Myocyte (in vitro differentiated cells): ENCODE measurements around the gene OTOP3. TPM values are rescaled to one million over a fixed set of nuclear protein-coding genes. Genes with fewer than 3 reads are reported as not detected.
"Not testable (repeated sequence)": the region's sequence is repeated elsewhere in the genome, so short reads cannot be mapped to it uniquely, and the experiment has no call there.

Source experiments
- DNase-seq: peaks from one replicate; pipeline ENCODE4 v3.0.0-alpha.2; 2012; ENCODE audit warnings: low read depth
- total RNA-seq: library from RNA; depleted of rRNA; stranded (reverse); fragments of >200 nt; gene quantifications from 2 replicates; pipeline ENCODE4 v1.2.3, GENCODE V29; 2014

OTOP3 gene
- total RNA-seq, 1 donor from 2014 or later = not detected

DNA sequence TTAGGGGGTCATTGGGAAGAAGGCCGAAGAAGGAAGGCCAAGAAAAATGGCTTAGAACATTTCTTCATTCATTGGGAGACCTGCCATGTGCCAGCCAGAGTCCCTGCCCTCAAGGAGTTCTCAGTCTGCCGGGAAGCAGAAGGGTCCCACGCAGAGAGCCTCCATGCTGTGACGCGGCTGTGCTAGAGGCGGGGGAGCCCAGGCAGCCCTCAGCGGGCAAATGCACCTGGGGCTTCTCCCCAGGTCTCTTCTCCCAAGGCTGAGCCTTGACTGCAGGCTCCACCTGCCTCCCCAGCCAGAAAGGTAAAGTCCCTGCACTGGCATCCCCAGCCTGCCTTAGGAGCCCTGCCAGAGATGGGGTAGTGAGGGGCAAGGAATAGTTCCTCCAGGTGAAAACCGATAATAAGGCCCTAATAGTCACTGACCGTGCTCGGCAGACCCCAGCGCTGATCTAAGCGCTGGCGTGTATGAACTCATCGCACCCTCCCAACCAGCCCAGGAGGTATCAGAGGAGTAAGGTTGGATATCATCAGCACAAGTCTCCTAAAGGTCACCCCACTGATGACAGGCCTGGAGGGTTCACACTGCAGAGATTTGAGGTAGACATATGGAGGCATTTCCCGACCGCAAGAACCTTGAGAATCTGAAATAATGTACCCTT is 45.8 kb downstream of the OTOP3 start:
- DNase-seq = no peak

DNA sequence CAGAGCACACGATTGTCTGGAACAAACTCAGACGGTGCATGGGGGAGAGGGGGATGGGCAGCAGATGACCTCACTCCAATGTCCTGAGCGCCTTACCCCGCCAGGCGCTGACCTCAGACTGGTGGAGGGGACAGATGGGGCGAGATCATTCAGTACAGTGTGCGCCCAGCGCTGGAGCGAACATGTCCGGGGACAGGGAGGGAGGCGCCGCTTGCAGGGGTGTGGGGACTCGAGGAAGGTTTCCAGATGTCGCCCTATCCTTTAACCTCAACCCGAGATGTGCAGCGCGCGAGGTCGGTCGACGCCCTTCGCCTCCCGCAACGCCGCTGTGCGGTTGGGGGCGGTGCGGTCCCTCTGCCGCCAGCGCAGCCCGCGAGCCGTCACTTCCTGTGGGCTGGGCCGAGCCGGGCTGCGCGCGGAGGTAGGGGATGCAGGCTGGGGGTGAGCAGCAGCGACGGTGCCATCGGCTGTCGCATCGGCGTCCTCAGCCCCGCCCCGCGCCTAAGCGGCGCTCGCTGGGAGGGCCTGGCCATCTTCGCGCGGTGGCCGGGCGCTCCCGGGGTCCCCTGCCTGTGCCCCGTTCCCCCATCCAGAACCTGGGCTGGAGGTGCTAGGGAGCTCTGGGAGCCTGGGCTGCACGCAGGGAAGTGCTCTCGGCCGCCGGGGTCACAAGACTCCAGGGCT is 46.4 kb downstream of the OTOP3 start:
- peak; percentile 75 for DNase-seq

DNA sequence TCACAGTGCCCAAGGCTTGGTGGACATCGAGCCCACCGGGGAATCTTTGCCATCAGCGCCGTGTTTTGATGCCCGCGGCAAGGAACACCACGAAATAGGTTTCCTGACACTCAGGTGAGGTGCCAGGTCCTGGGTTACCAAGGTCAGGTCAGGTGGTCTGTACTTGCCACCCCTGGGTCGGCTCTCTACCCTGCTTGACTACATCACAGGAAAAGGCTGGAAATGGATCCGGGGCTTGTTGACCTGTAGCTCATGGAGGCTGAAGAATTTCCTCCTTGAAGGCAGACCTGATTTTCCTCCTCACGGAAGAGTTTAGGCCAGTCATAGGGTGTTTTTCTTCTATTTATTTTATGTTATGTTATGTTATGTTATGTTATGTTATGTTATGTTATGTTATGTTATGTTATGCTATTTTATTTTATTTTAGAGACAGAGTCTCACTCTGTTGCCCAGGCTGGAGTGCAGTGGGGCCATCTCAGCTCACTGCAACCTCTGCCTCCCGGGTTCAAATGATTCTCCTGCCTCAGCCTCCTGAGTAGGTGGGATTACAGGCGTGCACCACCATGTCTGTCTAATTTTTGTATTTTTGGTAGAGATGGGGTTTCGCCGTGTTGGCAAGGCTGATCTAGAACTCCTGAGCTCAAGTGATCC is 47.1 kb downstream of the OTOP3 start:
- not testable (repeated sequence) for DNase-seq

DNA sequence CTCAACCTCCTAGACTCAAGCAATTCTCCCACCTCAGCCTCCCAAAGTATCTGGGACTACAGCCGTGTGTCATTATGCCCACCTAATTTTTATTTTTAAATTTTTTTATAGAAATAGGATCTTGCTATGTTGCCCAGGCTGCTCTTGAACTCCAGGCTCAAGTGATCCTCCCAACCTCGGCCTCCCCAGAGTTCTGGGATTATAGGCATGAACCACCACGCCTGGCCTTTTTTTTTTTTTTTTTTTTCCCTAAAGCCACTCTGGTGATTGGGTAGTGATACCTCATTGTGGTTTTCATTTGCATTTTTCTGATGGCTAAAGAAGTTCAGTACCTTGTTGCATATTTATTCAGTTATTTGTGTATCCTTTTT is 50.5 kb downstream of the OTOP3 start:
- no peak for DNase-seq

DNA sequence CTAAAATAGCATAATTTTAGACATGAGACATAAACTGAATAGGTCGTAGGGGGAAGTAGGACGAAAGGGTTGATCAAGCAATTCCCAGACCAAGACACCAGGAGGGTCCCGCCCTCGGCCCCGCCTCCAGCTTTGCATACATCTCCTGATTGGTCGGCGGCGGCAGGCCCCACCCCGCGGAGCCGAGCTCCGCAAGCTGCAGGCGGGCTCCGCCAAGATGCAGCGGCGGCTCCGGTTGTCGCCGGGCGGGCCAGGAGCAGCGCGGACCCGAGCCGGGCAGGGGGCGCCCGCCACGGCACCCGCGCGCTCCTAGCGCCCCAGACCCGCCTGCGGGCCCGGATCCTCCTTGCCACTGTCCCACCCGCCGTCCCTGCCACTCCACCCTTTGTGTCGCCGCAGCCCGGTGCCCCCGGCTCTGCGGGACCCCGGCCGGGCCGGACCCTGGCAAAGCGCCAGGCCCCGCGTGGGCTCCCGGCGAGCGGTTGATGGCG is 51.8 kb downstream of the OTOP3 start, which contains the start of gene CDR2L:
Gene CDR2L, plus strand, starts transcription at position 215 of the 491 bp plus-strand sequence. CDS start 412 bp downstream, outside the sequence.
- peak; percentile 93 for DNase-seq

DNA sequence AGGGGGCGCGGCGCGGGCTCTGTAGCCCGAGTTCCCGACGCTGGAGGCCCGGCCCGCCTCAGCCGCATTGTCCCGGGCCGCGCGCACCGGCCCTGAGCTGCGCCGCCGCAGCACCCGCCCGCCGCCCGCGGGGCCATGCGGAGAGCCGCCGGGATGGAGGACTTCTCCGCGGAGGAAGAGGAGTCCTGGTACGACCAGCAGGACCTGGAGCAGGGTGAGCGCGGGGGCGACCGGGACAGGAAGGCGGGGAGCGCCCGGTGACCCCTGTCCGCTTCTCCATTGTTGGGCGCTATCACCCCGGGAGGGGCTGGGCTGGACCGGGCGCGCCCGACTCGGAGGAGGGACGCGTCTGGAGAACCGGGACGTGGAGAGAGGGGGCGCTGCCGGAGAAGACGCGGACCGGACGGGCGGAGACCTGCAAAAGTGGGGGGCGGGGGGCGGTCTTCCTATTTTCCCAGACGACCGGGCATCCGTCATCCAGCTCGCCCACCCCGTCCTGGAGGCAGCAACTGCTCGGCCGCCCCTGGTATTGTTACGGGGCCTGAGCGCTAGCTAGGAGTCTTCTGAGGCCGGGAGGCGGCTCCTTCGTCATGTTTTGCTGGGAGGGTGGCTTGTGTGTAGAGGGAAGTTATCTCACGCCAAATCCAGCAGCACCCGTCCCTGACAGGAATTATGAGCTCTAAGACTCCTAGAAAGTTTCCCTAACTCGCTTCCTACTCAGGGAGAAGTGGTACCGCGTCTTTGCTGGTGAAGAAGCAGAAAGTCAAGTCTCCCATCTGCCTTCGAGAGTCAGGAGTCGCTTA is 52.4 kb downstream of the OTOP3 start:
- peak; percentile 85 for DNase-seq

DNA sequence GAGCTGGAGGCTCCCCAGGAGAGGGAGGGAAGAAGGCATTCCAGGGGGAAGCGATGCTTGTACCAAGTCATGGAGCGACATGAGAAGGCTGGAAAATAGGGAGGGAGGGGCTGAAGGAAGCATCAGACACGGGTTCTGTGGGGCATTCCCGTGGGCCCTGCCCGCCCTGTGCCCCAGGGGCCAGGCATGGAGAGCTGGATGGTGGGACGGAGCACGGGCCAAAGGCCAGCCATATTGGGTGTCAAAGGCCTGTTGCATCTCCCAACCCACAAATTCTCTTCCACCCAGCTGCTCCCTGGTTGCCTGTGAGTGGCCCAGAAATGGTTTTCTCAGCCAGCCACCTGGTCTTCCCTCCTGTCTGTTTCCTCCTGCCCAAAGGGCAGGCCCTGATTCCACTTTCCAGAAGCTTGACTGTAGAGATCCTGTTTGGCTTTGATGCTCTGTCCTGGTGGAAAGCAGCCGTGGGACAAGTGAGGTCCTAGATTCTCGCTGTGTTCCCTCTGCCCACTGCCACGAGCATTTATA is 54.9 kb downstream of the OTOP3 start:
- peak; percentile 75 for DNase-seq

DNA sequence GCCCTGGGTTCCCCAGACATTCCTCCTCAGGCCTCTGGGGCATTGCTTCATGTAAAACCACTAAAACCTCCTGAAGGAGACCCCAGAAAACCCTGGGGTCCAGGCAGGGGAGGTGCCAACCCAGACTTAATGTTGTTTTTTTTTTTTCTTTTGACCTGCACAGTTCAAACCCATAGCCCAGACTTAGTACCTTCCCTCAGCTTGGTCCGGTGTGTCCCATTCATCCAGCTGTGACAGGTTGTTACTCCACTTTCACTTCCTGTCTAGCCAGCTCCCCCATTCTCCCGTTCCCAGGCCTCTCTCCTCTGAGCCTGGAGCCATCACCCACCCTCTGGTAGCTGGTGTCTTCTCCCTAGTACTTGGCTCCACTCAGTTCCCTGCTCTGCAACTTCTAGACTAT is 56.5 kb downstream of the OTOP3 start:
- DNase-seq = no peak

DNA sequence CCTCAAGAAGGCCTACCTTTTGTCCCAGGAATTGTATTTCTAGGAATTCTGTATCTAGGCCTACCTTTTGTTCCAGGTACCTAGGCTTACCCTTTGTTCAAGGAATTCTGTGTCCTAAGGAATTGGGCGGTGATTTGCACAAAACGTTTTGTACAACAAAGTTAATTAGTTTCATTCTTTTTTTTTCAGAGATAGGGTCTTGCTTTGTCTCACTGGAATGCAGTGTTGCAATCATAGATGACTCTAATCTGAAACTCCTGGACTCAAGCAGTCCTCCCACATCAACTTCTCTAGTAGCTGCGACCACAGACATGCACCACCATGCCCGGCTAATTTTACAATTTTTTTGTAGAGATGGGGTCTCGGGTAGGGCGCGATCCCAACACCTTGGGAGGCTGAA is 58.7 kb downstream of the OTOP3 start:
- no peak for DNase-seq

DNA sequence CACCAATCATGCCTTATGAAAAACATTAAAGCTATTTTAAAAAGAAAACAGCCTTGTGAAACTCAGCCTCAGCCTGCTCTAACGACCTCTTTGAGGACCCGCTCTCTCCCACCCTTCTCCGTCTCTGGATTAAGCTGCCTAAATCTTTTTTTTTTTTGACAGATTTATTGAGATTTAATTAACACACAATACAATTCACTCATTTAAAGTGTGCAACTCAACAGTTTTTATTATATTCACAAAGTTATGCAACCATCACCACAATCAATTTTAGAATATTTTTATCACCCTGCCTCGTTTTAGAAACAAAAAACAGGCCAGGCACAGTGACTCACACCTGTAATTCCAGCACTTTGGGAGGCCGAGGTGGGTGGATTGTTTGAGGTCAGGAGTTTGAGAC is 60.1 kb downstream of the OTOP3 start:
- no peak for DNase-seq

DNA sequence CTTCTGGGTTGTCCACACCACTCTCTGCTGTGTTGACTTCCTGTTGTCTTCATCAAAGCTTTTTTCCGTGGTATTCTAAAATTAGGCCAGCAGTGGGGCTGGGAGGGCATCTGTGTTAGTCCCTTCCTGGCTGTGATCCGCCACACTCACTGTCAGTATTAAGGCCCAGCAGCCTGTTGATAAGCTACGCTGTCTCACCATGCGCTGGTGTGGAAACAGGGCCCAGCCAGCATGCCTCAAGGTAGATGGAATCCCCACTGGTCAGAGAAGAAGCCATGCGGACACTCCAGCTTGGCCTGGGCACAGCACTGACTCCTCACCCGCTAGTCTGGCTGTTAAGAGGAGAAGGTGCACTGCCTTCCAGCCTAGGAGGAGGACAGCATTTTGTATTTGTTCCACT is 63.1 kb downstream of the OTOP3 start:
- no peak for DNase-seq

DNA sequence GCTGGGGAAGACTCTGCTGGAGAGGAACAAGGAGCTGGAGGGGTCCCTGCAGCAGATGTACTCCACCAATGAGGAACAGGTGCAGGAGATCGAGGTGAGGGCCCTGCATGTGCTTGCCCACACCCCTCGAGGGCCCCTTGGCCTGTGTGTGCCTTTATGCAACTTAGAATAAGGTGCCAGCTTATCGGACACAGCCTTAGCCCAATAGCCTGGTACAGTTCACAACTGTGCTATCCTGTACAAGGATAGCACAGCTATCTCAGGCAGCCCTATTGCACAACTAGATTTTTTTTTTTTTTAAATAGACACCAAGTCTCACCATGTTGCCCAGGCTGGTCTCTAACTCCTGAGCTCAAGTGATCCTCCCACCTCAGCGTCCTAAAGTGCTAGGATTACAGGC is 63.8 kb downstream of the OTOP3 start:
- DNase-seq = no peak

Other genes starting within 250 kb of the OTOP3 start
- 0.26 TPM in 1 of 2 replicates, not detected in the other for gene CD300LF, start 223.0 kb upstream of the OTOP3 start, total RNA-seq
- 0.57 TPM in 1 of 2 replicates, not detected in the other for gene RAB37, start 198.6 kb upstream of the OTOP3 start, total RNA-seq
- gene NHERF1, start 187.3 kb upstream of the OTOP3 start, total RNA-seq = 54.0 and 63.8 TPM in 2 replicates
- 47.7 and 50.4 TPM in 2 replicates for gene NAT9, start 159.6 kb upstream of the OTOP3 start, total RNA-seq
- gene GRIN2C, start 76.0 kb upstream of the OTOP3 start, total RNA-seq = 0.05 TPM in 1 of 2 replicates, not detected in the other
- 7.9 and 11.7 TPM in 2 replicates for gene FDXR, start 62.9 kb upstream of the OTOP3 start, total RNA-seq
- gene FADS6, start 42.3 kb upstream of the OTOP3 start, total RNA-seq = not detected in 2 replicates
- gene USH1G, start 12.6 kb upstream of the OTOP3 start, total RNA-seq = not detected in 2 replicates
- not detected in 2 replicates for gene OTOP2, start 11.6 kb upstream of the OTOP3 start, total RNA-seq
- gene HID1, start 36.9 kb downstream of the OTOP3 start, total RNA-seq = 0.83 and 3.0 TPM in 2 replicates
- 22.5 and 23.6 TPM in 2 replicates for gene CDR2L, start 51.7 kb downstream of the OTOP3 start, total RNA-seq
- 34.8 and 39.9 TPM in 2 replicates for gene MRPL58, start 76.8 kb downstream of the OTOP3 start, total RNA-seq
- 278 and 305 TPM in 2 replicates for gene ATP5PD, start 111.1 kb downstream of the OTOP3 start, total RNA-seq
- 18.4 and 20.6 TPM in 2 replicates for gene KCTD2, start 111.3 kb downstream of the OTOP3 start, total RNA-seq
- 0.88 and 1.6 TPM in 2 replicates for gene SLC16A5, start 152.1 kb downstream of the OTOP3 start, total RNA-seq
- gene ARMC7, start 174.1 kb downstream of the OTOP3 start, total RNA-seq = 3.6 and 4.4 TPM in 2 replicates
- 64.4 and 70.8 TPM in 2 replicates for gene NT5C, start 195.8 kb downstream of the OTOP3 start, total RNA-seq
- gene JPT1, start 218.6 kb downstream of the OTOP3 start, total RNA-seq = 469 and 635 TPM in 2 replicates
- 62.2 and 66.8 TPM in 2 replicates for gene SUMO2, start 247.1 kb downstream of the OTOP3 start, total RNA-seq